Right renal pelvis (tissue), 4 donors: ENCODE results near the gene IL32. TPM values are rescaled to one million over a fixed set of nuclear protein-coding genes. Genes with fewer than 3 reads are reported as not detected.

Experiments used
- DNase-seq, 4 donors: peaks; one replicate each; pipeline ENCODE4 v3.0.0-alpha.2; 2013; ENCODE audit warnings: low read depth in 4 of 4, low spot score in 3 of 4, missing footprints in 1 of 4
- polyA plus RNA-seq, 4 donors: library from polyadenylated mRNA; unstranded; fragments of 120-200 nt; gene quantifications; one replicate each; pipeline ENCODE4 v1.2.1, GENCODE V29; 2013; ENCODE audit not compliant: insufficient read length in 4 of 4

IL32 gene
- polyA plus RNA-seq, 4 donors: 29.9 to 47.1 (median 33.9) TPM

DNA sequence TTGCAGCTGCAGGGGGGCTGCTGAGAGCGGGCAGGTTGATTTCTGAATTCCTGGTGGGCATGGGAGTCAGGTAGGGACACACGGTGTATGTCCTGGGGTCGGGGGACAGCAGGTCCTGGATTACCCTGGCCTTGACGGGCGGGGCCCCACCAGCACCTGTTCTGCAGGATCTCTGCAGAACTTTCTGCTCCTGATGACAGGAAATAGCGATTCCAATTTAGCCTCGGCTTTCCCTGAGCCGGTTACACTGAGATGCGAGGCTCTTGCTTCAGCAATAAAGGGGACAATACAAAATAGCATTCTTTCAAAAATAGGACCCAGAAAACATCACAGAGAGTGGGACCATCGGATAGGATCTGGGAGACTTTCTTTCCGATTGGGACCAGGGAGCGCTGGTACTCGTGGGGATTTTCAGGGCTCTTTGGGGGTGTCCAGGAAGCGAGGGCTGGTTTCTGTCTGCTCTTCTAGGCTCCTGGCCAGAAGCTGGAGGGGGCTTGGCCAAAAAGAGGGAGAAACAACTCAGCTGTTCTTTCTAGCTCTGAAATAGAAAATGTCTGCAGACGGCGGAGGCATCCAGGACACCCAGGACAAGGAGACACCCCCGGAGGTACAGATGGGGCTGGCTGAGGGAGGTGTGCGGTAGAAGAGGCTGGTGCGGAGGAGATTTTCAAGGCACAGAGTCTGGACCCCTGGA is 47.6 kb downstream of the IL32 start:
- no peak for DNase-seq

DNA sequence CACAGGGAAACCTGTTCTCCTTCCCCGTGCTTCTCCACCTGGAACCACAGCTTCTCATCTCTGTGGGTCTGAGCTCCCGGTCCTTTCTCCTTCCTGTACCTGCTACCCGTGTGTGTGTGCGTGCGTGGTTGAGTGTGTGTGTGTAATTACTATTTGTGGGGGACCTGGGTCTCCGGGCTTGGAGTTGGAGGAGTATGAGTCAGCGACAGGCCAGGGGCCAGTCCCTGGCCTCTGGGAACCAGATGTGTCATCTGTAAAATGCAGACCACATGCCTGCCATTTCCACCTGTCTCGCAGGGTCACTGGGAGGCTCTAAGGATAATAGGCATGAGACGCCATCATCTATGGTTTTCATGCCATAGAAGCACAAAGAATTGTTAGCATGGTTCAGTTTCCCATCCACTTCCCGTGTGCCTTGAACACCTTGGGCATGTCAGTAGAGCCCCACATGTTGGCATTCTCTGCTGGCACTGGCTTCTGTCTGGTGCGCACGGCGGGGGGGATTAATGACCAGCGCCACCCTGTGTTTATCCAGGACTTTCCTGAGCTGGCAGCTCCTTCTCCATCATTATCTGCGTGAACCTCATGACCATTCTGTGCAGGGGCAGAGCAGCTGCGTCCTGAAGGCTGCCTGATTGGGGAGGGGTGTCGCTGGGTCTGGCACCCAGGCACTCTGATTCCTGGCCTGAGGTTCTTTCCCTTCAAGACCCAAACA is 48.5 kb downstream of the IL32 start:
- no peak for DNase-seq

DNA sequence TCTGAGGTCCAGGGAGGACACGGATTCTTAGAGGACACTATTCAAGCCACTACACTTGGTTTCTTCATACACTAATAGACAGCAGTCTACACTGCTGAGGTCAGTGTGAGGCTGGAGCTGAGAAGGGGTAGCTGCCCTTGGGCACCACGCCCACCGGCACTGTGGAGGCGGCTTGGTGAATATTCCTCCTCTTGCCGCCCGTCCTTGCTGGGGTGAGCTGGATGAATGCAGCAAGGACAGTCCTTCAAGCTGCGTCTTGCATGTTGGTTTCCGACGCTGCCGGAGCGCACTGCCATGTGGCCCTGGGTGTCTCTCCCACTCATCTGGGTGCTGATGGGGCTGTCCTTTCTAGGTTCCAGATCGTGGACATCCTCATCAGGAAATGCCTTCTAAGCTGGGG is 49.6 kb downstream of the IL32 start:
- no peak for DNase-seq

DNA sequence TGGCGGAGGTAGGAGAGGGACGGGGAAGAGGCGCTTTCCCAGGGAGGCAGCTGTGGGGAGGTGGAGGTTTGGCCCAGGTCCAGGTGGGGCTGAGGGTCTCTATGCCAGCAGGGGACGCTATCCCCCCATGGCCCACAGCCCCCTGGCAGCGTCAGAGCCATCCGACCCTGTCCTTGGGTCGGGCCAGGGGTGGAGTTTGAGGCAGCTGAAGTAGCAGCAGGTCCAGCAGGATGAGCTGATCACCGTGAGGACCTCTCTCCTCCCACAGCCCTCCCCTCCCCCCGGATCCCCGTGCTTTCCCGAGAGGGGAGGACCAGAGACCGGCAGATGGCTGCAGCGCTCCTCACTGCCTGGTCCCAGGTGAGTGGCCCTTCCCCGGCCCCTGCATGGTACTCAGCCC is 50.1 kb downstream of the IL32 start:
- no peak for DNase-seq

DNA sequence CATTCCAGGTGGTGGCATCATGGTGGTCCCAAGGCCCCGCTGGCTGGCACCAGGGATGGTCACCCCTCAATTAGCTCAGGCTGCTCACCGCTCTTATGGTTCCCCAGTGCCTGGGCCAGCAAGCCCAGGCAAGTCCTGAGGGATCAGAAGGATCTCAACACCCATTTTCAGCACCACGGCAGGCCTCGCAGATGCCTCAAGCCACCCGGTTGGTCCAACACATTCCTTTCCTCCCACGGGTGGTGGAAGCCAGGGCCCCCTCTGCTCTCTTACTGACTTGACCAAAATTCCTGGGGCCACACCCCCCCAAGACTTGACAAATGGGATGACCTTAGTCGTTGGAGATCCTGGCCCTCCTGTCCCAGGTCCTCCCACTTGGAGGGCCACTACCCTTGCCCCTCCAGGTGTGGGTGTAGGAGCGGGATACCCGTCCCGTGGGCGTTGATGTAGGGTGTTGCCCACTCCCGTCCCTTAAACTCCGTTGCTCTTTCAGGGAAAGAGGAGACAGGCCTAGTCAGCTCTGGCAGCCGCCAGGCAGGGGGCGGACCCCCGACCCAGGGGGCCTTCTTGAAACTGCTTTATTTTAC is 52.9 kb downstream of the IL32 start:
- no peak for DNase-seq

DNA sequence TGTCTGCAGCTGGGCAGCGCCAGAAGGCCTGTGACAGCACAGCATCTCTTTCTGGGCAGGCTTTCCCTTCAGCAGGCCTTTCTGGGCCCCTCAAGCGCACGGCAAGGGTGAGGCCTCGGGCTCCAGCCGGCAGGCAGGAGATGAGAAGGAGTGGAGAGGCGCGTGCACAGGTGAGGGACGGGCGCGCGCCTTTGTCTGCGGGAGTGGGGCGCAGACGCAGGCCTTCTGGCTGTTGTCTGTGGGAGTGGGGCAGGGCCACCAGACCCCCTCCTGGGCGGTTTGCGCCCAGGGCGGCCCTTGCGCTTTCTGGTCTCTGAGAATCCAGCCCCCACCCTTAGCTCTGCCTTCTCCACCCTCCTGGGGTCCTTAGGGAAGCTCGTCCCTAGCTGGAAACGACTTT is 53.4 kb downstream of the IL32 start:
- no peak for DNase-seq

Other genes with a start within 250 kb of the IL32 start
- gene PRSS21, start 248.4 kb upstream of the IL32 start, polyA plus RNA-seq: under 1 TPM in 3 of 4 donors, not detected in 1; 0.13 to 0.33 (median 0.20) TPM
- gene ZG16B, start 235.3 kb upstream of the IL32 start, polyA plus RNA-seq: under 1 TPM; 0.25 to 0.50 (median 0.33) TPM
- gene PRSS22, start 207.5 kb upstream of the IL32 start, polyA plus RNA-seq: 1 to 10 TPM; 7.5 to 9.8 (median 8.4) TPM
- gene FLYWCH2, start 182.4 kb upstream of the IL32 start, polyA plus RNA-seq: 10 to 100 TPM; 19.8 to 34.6 (median 25.6) TPM
- gene FLYWCH1, start 153.7 kb upstream of the IL32 start, polyA plus RNA-seq: 10 to 100 TPM; 19.6 to 25.2 (median 22.3) TPM
- 1 to 10 TPM; 1.0 to 3.3 (median 1.6) TPM for gene KREMEN2, start 101.4 kb upstream of the IL32 start, polyA plus RNA-seq
- gene PAQR4, start 96.3 kb upstream of the IL32 start, polyA plus RNA-seq: 10 to 100 TPM in 3 of 4 donors, 1 to 10 TPM in 1; 8.6 to 12.7 (median 10.4) TPM
- gene PKMYT1, start 85.2 kb upstream of the IL32 start, polyA plus RNA-seq: 10 to 100 TPM; 10.4 to 19.2 (median 14.2) TPM
- 1 to 10 TPM; 3.0 to 3.7 (median 3.1) TPM for gene CLDN9, start 52.7 kb upstream of the IL32 start, polyA plus RNA-seq
- gene CLDN6, start 47.5 kb upstream of the IL32 start, polyA plus RNA-seq: 10 to 100 TPM; 32.9 to 44.1 (median 36.4) TPM
- 10 to 100 TPM in 3 of 4 donors, 1 to 10 TPM in 1; 7.5 to 18.2 (median 13.0) TPM for gene TNFRSF12A, start 45.3 kb upstream of the IL32 start, polyA plus RNA-seq
- gene HCFC1R1, start 41.7 kb upstream of the IL32 start, polyA plus RNA-seq: 10 to 100 TPM; 67.1 to 85.2 (median 71.3) TPM
- gene THOC6, start 41.6 kb upstream of the IL32 start, polyA plus RNA-seq: 10 to 100 TPM; 29.4 to 37.2 (median 32.1) TPM
- 1 to 10 TPM; 1.2 to 3.8 (median 2.9) TPM for gene BICDL2, start 28.7 kb upstream of the IL32 start, polyA plus RNA-seq
- gene MMP25, start 19.1 kb upstream of the IL32 start, polyA plus RNA-seq: 1 to 10 TPM in 2 of 4 donors, under 1 TPM in 2; 0.78 to 1.8 (median 1.1) TPM
- under 1 TPM in 2 of 4 donors, not detected in 2; 0.11 to 0.12 TPM for gene ZSCAN10, start 33.7 kb downstream of the IL32 start, polyA plus RNA-seq
- 10 to 100 TPM; 14.5 to 20.3 (median 17.1) TPM for gene ZNF205, start 46.9 kb downstream of the IL32 start, polyA plus RNA-seq
- 10 to 100 TPM; 10.3 to 15.8 (median 11.4) TPM for gene ZNF213, start 69.4 kb downstream of the IL32 start, polyA plus RNA-seq
- gene OR1F1, start 122.6 kb downstream of the IL32 start, polyA plus RNA-seq: not detected
- 10 to 100 TPM; 13.3 to 16.9 (median 14.8) TPM for gene ZNF200, start 169.5 kb downstream of the IL32 start, polyA plus RNA-seq
- gene MEFV, start 191.0 kb downstream of the IL32 start, polyA plus RNA-seq: under 1 TPM; 0.13 to 0.33 (median 0.24) TPM
- 10 to 100 TPM; 42.7 to 52.9 (median 46.6) TPM for gene ZNF263, start 217.9 kb downstream of the IL32 start, polyA plus RNA-seq
- 10 to 100 TPM; 11.8 to 14.6 (median 12.8) TPM for gene TIGD7, start 239.8 kb downstream of the IL32 start, polyA plus RNA-seq
- gene ZNF75A, start 239.9 kb downstream of the IL32 start, polyA plus RNA-seq: 10 to 100 TPM; 39.4 to 54.2 (median 49.7) TPM